Left colon (tissue), 2 donors: Measurements from ENCODE around the gene CISD2. TPM values are rescaled to one million over a fixed set of nuclear protein-coding genes. Genes with fewer than 3 reads are reported as not detected.
"Not testable (repeated sequence)": the region's sequence is repeated elsewhere in the genome, so short reads cannot be mapped to it uniquely, and the experiment has no call there.

ENCODE experiments used
- ATAC-seq: fragments of 200-7000 bp; cut with Tn5 transposase; one replicate; pipeline ENCODE4 v1.9.1; 2020; ENCODE audit warnings: mild to moderate bottlenecking, moderate library complexity
- DNase-seq, 2 donors: peaks; one replicate each; pipeline ENCODE4 v3.0.0-alpha.2; 2020
- intact Hi-C, 2 donors: fragments of 100-400 bp; cut with DNase I in 1 of 2; cut with micrococcal nuclease in 1 of 2; formaldehyde crosslinking; loops; one replicate each; pipeline versions ENCODE4 v1.11.2 to v1.14.0; 2022; cut with DNase I, micrococcal nuclease
- total RNA-seq, 2 donors: library from RNA; stranded (reverse); fragmentation: NEBNext Ultra II Directional; extraction: Animal tissue kit (Norgen Biotek cat#: 25700); gene quantifications; one replicate each; pipeline ENCODE4 v1.2.1, GENCODE V29; 2021
- donor health status: DM: no; HTN: no; CAD: no.
- donor health status: DM: yes; HTN: yes; CAD: no.

Gene CISD2
- total RNA-seq, 2 donors from 2014 or later, result 24.1 TPM

DNA sequence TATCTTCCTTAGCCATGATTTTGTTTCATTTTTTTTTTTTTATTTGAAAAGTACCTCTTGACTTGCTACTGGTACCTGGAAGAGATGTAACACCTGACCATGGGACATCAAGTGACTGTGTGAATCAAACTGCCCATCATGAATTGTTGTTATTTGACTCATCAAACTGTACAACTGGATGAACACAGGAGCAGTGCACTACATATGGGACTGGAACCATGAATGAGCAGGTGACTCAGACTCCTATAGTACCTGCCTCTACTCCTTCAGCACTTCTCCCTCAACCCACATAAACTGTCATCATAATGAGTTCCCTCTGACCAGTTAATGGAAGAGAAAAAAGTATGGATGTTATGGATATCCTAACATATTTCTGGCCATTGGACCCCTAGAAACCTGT, 25.5 kb upstream of the CISD2 start:
- DNase-seq, result no peak
- ATAC-seq, result no peak
- intact Hi-C loops, result no loop called here

- intact Hi-C loops, result no loop called here
- no peak for ATAC-seq
- no peak for DNase-seq
Measured at GRCh38 chr4:102843938-102844337, 24.9 kb upstream of the CISD2 start.

GRCh38 chr4:102847687-102848086, 21.1 kb upstream of the CISD2 start:
- ATAC-seq (no peak), DNase-seq (no peak)
- intact Hi-C loops, result no loop called here

GRCh38 chr4:102849579-102850104, 19.1 kb upstream of the CISD2 start:
- no peak for DNase-seq
- ATAC-seq, result no peak
- intact Hi-C loops, result no loop called here

DNA sequence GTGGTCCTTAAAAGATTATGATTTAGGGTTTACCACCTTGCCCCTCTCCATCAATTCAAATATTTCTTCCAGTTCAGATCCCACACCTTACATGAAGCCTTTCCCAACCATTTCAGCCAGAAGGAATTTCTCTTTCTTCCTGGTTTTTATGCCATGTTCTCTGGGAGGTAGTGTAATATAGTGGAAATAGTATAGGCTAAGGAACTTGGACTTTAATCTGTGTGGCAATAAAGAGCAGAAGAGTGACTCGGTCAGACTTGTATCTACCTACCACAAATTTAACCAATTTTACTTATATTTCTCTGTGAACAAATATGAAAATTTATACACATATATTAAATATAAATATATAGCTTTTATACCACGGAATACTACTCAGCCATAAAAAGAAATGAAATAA, 18.4 kb upstream of the CISD2 start:
- intact Hi-C loops, result no loop called here
- no peak for DNase-seq
- peak; percentile 100 for ATAC-seq

DNA sequence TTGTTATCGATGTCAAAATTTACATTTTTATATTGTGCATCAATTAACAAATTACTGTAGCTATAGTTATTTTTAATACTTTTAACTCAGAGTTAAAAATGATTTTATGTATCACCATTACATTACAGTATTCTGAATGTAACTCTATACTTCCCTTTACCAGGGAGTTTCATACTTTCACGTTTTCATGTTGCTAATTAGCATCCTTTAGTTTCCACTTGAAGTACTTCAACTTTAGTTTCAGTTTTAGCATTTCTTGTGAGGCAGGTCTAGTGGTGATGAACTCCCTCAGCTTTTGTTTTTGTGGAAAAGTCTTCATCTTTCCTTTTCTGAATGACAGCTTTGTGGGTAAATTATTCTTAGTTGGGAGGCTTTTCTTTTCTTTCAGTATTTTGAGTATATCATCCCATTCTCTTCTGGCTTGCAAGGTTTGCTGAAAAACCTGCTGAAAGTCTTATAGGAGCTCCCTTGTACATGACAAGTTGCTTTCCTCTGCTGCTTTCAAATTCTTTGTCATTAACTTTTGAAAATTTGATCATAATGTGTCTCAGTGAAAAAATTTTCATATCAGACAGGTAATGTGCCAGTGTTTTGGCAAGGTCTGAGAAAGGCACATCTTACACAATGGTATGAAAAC, 9.8 kb upstream of the CISD2 start:
- no peak for ATAC-seq
- DNase-seq, result no peak
- intact Hi-C loops, result no loop called here

GRCh38 chr4:102860611-102861324, 8.0 kb upstream of the CISD2 start:
- DNase-seq (no peak), ATAC-seq (no peak)
- intact Hi-C loops, result no loop called here

DNA sequence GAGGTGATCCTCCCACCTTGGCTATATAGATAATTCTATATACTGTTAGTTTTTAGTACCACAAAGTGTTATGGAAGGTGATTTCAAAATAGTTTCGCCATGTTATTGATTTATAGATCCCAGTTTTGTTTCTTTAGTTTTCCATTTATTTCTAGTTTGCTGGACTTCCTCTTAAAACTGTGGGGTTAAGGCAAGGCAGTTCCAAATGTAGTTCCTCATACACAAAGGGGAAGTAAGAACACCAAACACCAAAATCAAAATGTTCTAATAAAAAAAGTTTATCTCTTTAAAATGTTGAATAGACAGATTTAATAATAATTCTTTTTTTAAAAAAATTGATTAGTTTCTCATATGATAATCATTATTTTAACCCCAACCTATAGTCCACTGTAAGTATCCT, 6.8 kb upstream of the CISD2 start:
- ATAC-seq, result no peak
- intact Hi-C loops, result no loop called here

GRCh38 chr4:102862747-102863146, 6.0 kb upstream of the CISD2 start:
- no peak for DNase-seq
- ATAC-seq, result no peak
- intact Hi-C loops, result no loop called here

More for the DNA sequence above, 6.8 kb upstream of the CISD2 start:
- DNase-seq, result no peak

DNA sequence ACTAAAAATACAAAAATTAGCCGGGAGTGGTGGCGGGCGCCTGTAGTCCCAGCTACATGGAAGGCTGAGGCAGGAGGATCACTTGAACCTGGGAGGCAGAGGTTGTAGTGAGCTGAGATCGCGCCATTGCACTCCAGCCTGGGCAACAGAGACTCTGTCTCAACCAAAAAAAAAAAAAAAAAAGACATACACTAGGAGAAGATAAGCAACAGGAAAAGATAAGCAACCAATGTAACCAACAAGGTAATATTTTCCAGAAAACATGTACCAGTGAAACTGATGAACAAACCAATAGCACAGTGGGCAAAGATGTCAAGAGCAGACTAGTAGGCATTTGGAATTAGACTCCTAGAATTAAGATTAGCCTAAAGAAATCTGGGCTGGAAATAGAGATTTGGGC, 3.5 kb upstream of the CISD2 start:
- intact Hi-C loops, result loop anchor here in 1 of 2 donors (5.0 kb wide), 1 partner anchor 38 kb away; the partner anchor contains the start of gene UBE2D3
- not testable (repeated sequence) for ATAC-seq, DNase-seq

DNA sequence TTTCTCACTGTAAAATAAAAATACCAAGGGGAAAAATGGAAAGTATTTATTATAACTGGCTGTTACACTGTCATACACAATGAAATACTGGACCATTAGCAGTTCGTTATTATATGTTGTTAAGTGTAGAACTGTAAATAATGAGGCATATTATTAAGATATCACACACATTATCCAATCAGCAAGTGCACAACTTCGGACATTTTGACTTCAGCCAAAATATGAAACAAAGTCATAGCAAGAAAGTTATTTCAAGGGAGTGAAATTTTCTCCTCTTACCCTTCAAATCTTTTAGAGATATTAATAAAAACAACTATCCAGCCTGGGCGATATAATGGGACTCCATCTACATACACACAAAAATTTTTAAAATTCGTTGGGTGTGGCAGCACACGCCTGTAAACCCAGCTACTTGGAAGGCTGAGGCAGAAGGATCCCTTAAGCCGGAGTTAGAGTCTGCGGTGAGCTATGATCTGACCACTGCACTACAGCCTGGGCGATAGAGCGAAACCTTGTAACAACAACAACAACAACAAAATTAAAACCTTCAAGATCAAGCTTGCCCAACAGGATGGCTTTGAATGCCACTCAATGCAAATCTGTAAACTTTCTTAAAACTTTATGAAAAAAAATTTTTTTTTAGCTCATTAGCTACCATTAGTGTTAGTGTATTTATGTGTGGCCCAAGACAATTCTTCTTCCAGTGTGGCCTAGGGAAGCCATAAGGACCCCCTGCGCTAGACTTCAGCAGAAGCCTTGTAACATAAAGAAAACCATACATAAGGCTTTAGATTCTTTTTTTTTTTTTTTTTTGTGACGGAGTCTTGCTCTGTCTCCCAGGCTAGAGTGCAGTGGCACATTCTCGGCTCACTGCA, 1.3 kb upstream of the CISD2 start:
- intact Hi-C loops, result loop anchor here in 1 of 2 donors (5.0 kb wide), 1 partner anchor 40 kb away; the partner anchor contains the start of gene UBE2D3
- ATAC-seq (no peak), DNase-seq (no peak)

GRCh38 chr4:102868153-102868780, 525 bp upstream of the CISD2 start:
- peak; percentile 25 to 45 for DNase-seq
- peak; percentile 40 for ATAC-seq
- intact Hi-C loops, result loop anchor here in 1 of 2 donors (5.0 kb wide), 1 partner anchor 41 kb away; the partner anchor contains the start of gene UBE2D3

DNA sequence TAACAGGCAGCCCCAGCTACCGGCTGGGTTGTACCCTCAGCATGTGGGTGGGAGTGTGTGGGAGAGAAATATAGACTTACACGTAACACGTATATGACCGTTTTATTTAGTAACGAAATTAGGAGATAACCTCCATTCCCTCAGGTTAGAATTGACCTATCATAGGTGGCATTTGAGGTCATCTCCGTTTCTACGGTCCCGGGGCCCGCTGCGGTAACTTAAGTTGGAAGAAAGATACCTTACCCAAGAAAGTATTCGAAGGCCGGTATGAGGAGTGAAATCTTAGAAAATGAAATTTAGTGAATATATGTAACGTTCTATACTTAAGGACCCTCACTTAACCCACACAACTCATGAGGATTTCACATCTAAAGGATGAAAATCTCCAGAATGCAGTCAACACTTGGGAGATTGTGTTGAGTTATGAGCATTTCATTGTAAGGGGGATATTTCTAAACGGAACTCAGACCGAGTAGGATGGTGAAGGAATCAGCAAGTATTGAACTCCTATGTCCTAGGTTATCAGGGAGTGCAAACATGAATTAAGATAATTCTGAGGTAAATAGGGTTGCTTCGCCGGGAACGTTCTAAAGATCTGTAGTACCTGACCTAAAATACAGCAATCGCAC, 891 bp downstream of the CISD2 start:
- intact Hi-C loops, result loop anchor here in 1 of 2 donors (5.0 kb wide), 1 partner anchor 42 kb away; the partner anchor contains the start of gene UBE2D3
- DNase-seq (peak in 1 of 2 donors; percentile 42), ATAC-seq (peak; percentile 4)

- no peak for DNase-seq
- intact Hi-C loops, result no loop called here
- ATAC-seq, result no peak
Measured at GRCh38 chr4:102871772-102872171, 3.0 kb downstream of the CISD2 start.

GRCh38 chr4:102877477-102878106, 8.8 kb downstream of the CISD2 start:
- ATAC-seq, DNase-seq, intact Hi-C loops: not testable (repeated sequence)

DNA sequence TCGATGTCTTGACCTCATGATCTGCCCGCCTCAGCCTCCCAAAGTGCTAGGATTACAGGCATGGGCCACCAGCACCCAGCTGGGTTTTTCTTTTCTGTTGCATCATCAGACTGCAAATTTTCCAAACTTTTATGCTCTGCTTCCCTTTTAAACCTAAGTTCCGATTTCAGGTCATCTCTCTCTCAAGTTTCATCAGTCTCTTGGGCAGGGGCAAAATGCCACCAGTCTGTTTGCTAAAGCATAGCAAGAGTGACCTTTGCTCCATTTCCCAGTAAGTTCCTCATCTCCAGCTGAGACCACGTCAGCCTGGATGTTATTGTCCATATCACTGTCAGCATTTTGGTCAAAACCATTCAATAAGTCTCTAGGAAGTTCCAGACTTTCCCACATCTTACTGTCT, 9.6 kb downstream of the CISD2 start:
- intact Hi-C loops, ATAC-seq: not testable (repeated sequence)
- peak; percentile 22 to 41 for DNase-seq

GRCh38 chr4:102878901-102879300, 10.1 kb downstream of the CISD2 start:
- intact Hi-C loops, result no loop called here
- no peak for DNase-seq
- ATAC-seq, result no peak

GRCh38 chr4:102881343-102881742, 12.6 kb downstream of the CISD2 start:
- DNase-seq (no peak), ATAC-seq (no peak)
- intact Hi-C loops, result no loop called here
